Measurements from ENCODE around the gene YIPF3.

YIPF3 gene

GRCh38 chr6:43522547-43523261, 6.0 kb upstream of the YIPF3 start:
- H3K4me3 ChIP-seq, result no peak overlapping the region
- no peak overlapping the region for H3K27ac ChIP-seq
- intact Hi-C loops (cut with DNase I; ENCODE audit: low total_unique reads), result no loop called here
- H3K36me3 ChIP-seq, result peaks cover 42 to 87% (median 85%) of the 10 kb centered on the region in 3 donors
- no peak for TF ChIP-seq CTCF (IDR thresholded peaks at IDR 0.05)
- no peaks in the 10 kb centered on the region for H3K9me3 ChIP-seq
- no peak for DNase-seq
- H3K27me3 ChIP-seq, result no peaks in the 10 kb centered on the region
- H3K4me1 ChIP-seq, result peaks cover 0 to 12% (median 11%) of the 10 kb centered on the region in 4 donors

- no peak overlapping the region for H3K4me3 ChIP-seq
- peaks cover 0 to 17% (median 14%) of the 10 kb centered on the region in 4 donors for H3K4me1 ChIP-seq
- H3K9me3 ChIP-seq, result no peaks in the 10 kb centered on the region
- intact Hi-C loops (cut with DNase I; ENCODE audit: low total_unique reads), result no loop called here
- H3K27me3 ChIP-seq, result no peaks in the 10 kb centered on the region
- no peak for DNase-seq
- H3K36me3 ChIP-seq, result peaks cover 33 to 78% (median 76%) of the 10 kb centered on the region in 3 donors
- TF ChIP-seq CTCF (IDR thresholded peaks at IDR 0.05), result no peak
- H3K27ac ChIP-seq, result no peak overlapping the region
These were observed 5.1 kb upstream of the YIPF3 start for GRCh38 chr6:43521836-43522235.

GRCh38 chr6:43520097-43520496, 3.4 kb upstream of the YIPF3 start:
- no peak for DNase-seq
- no peak for TF ChIP-seq CTCF (IDR thresholded peaks at IDR 0.05)
- Histone ChIP-seq H3K4me3 (no peak overlapping the region), H3K4me1 (peaks cover 0 to 30% (median 25%) of the 10 kb centered on the region in 4 donors), H3K27me3 (no peaks in the 10 kb centered on the region), H3K9me3 (no peaks in the 10 kb centered on the region), H3K27ac (no peak overlapping the region), H3K36me3 (peaks cover 28 to 66% (median 59%) of the 10 kb centered on the region in 3 donors)
- intact Hi-C loops (cut with DNase I; ENCODE audit: low total_unique reads), result no loop called here

GRCh38 chr6:43517505-43518357, 1.0 kb upstream of the YIPF3 start:
- Histone ChIP-seq H3K4me1 (peaks cover 0 to 43% (median 30%) of the 10 kb centered on the region in 4 donors), H3K27me3 (no peaks in the 10 kb centered on the region), H3K27ac (peak overlapping the region; percentile 79 to 85), H3K36me3 (peaks cover 23 to 64% (median 49%) of the 10 kb centered on the region in 3 donors), H3K4me3 (peak overlapping the region; percentile 60 to 85), H3K9me3 (no peaks in the 10 kb centered on the region)
- DNase-seq, result no peak
- TF ChIP-seq CTCF (IDR thresholded peaks at IDR 0.05), result no peak
- intact Hi-C loops (cut with DNase I; ENCODE audit: low total_unique reads), result no loop called here

GRCh38 chr6:43516367-43516696, 394 bp downstream of the YIPF3 start:
- no peak for DNase-seq
- no peak for TF ChIP-seq CTCF (IDR thresholded peaks at IDR 0.05)
- peak overlapping the region; percentile 60 to 85 for H3K4me3 ChIP-seq
- H3K9me3 ChIP-seq, result no peaks in the 10 kb centered on the region
- peaks cover 0 to 43% (median 30%) of the 10 kb centered on the region in 4 donors for H3K4me1 ChIP-seq
- H3K27ac ChIP-seq, result peak overlapping the region; percentile 79 to 85
- no peaks in the 10 kb centered on the region for H3K27me3 ChIP-seq
- intact Hi-C loops (cut with DNase I; ENCODE audit: low total_unique reads), result no loop called here
- peaks cover 24 to 64% (median 49%) of the 10 kb centered on the region in 3 donors for H3K36me3 ChIP-seq
